Measurements from ENCODE around the gene HIBCH. TPM values are rescaled to one million over a fixed set of nuclear protein-coding genes. Genes with fewer than 3 reads are reported as not detected.
A peak's percentile ranks its signal among the peaks of the same experiment; 100 is the strongest.

HIBCH gene
- polyA plus RNA-seq, 1 of the 3 experiments (the other 2 are of a cell fraction) = 8.4 TPM

DNA sequence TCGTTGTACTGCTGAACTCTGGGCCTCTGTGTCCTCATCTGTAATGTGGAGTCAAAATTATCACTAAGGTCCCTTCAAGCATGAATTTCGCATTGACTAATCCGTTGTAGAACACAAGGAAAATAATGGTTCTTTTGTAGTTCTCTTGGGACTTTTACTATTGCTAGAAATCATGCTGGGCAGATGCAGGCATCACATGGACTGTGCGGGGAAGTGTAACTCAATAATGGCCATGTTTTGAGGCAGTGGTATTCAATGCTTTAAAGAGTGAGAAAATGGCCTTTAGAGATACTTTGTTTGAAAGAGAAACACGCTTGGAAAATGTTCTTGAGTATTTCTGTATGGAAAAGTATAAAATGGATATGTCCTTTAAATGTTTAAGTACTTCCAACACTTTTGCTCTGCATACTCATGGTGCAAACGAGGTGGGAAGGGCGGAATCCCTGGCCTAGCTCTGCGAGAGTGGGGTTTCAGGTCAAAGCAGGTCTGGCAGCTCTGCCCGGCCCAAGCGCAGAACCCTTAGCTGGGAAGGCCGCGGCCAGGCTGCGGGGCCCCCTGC, 139.8 kb downstream of the HIBCH start:
- H3K9ac ChIP-seq = no peak overlapping the region
- H3F3A ChIP-seq (replicated peaks; ENCODE audit: insufficient read depth) = peaks cover 14% of the 10 kb centered on the region
- no peaks in the 10 kb centered on the region for H3K9me2 ChIP-seq
- ChIA-PET CTCF (interaction anchor here (0.8 to 3.2 kb wide), 18 partner anchors 9 to 418 kb away, joined by 3 to 25 read pairs (median 4); partner anchors contain the start of gene OSGEPL1), POLR2A (interaction anchor here (1.0 kb wide), 1 partner anchor 26 kb away, joined by 3 read pairs; no protein-coding TSS in a partner anchor)
- peaks cover 0 to 12% of the 10 kb centered on the region in 2 experiments; a peak in 2 of 4 replicates for H3K4me1 ChIP-seq (ENCODE audit: control insufficient read depth in 1 of 2, insufficient read depth in 2 of 2, low read depth in 1 of 2, low read length in 1 of 2)
- TF ChIP-seq TCF12 (IDR thresholded peaks at IDR 0.05) (no peak), RAD21 (IDR thresholded peaks at IDR 0.05; ENCODE audit: low read length) (peak; percentile 38), SMC3 (IDR thresholded peaks at IDR 0.05; ENCODE audit: low read depth, low read length) (peak; percentile 28; the same call in 1 of the 2 replicates), NFIC (IDR thresholded peaks at IDR 0.05; ENCODE audit: borderline replicate concordance) (no peak)
- TF ChIP-seq, protein P1, sequence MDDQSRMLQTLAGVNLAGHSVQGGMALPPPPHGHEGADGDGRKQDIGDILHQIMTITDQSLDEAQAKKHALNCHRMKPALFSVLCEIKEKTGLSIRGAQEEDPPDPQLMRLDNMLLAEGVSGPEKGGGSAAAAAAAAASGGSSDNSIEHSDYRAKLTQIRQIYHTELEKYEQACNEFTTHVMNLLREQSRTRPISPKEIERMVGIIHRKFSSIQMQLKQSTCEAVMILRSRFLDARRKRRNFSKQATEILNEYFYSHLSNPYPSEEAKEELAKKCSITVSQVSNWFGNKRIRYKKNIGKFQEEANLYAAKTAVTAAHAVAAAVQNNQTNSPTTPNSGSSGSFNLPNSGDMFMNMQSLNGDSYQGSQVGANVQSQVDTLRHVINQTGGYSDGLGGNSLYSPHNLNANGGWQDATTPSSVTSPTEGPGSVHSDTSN (IDR thresholded peaks at IDR 0.05) = no peak
- 94% methylated on average over 7 of the region's 13 CpGs for WGBS (ENCODE audit: low lambda C conversion rate)
- H3K4me3 ChIP-seq (ENCODE audit: low read depth in 2 of 2, low read length in 1 of 2) = peak overlapping the region; percentile 62 to 66
- H3K4me2 ChIP-seq = peak overlapping the region; percentile 93
- no peaks in the 10 kb centered on the region for H3K79me2 ChIP-seq (ENCODE audit: insufficient read depth)
- H4K20me1 ChIP-seq (ENCODE audit: insufficient read depth) = no peaks in the 10 kb centered on the region
- no peak overlapping the region for H3K27ac ChIP-seq (ENCODE audit: low read depth in 2 of 2, low read length in 1 of 2)
- peak; percentile 10 for DNase-seq
- H2AFZ ChIP-seq (ENCODE audit: low read depth) = peak overlapping the region; percentile 89
- no peaks in the 10 kb centered on the region for H3K36me3 ChIP-seq (replicated peaks in 1 of 2; ENCODE audit: control insufficient read depth in 1 of 2, insufficient read depth in 2 of 2, low read length in 1 of 2)
- H3K9me3 ChIP-seq = no peaks in the 10 kb centered on the region
- no peaks in the 10 kb centered on the region for H3K27me3 ChIP-seq (ENCODE audit: insufficient read depth)

DNA sequence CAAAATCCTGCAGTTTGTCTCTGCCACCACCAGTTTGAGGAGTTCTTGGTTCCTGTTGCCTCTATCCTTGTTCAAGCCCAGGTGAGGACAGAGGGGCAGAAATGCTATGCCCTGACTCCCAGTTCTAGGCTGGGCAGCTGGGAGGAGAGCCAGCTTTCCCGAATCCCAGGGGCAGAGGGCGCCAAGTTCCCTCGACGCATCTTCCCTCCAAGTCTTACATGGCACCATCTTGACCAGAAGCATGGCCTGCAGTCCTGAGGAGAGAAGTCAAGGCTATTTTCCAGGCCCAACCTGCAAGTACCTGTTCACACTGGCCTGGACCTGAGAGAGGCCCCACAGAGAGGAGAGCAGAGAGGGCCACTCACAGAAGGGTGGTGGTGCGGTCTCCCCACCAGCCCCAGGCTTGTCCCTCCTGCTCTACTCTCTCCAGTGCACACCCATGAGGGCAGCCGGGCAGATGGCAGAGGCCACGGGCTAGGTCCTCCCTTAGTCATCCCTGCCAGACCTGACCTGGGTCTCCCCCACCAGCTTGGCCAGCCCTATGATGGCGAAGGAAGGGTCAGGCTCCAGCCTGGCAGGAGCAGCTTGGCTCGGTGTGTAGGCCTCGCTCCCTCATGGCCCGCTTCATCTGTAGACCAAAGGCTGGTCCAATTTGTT, 141.4 kb downstream of the HIBCH start:
- Histone ChIP-seq H3K27me3 (ENCODE audit: insufficient read depth) (no peaks in the 10 kb centered on the region), H3K4me3 (ENCODE audit: low read depth in 2 of 2, low read length in 1 of 2) (no peak overlapping the region), H3K27ac (ENCODE audit: low read depth in 2 of 2, low read length in 1 of 2) (no peak overlapping the region), H2AFZ (ENCODE audit: low read depth) (no peak overlapping the region), H3K36me3 (replicated peaks in 1 of 2; ENCODE audit: control insufficient read depth in 1 of 2, insufficient read depth in 2 of 2, low read length in 1 of 2) (no peaks in the 10 kb centered on the region), H4K20me1 (ENCODE audit: insufficient read depth) (no peaks in the 10 kb centered on the region), H3K9me2 (no peaks in the 10 kb centered on the region), H3K79me2 (ENCODE audit: insufficient read depth) (no peaks in the 10 kb centered on the region), H3K9me3 (no peaks in the 10 kb centered on the region), H3K4me2 (no peak overlapping the region), H3F3A (replicated peaks; ENCODE audit: insufficient read depth) (peaks cover 4% of the 10 kb centered on the region), H3K9ac (no peak overlapping the region), H3K4me1 (ENCODE audit: control insufficient read depth in 1 of 2, insufficient read depth in 2 of 2, low read depth in 1 of 2, low read length in 1 of 2) (peaks cover 0 to 12% of the 10 kb centered on the region in 2 experiments; a peak in 2 of 4 replicates)
- DNase-seq = peak; percentile 5
- POLR2A ChIA-PET = no interaction called here
- WGBS (ENCODE audit: low lambda C conversion rate) = 96% methylated on average over 10 of the region's 11 CpGs
- CTCF ChIA-PET = interaction anchor here (1.8 to 2.5 kb wide), 2 partner anchors 9 to 89 kb away, joined by 4 to 6 read pairs; no protein-coding TSS in a partner anchor
- TF ChIP-seq, protein P2, sequence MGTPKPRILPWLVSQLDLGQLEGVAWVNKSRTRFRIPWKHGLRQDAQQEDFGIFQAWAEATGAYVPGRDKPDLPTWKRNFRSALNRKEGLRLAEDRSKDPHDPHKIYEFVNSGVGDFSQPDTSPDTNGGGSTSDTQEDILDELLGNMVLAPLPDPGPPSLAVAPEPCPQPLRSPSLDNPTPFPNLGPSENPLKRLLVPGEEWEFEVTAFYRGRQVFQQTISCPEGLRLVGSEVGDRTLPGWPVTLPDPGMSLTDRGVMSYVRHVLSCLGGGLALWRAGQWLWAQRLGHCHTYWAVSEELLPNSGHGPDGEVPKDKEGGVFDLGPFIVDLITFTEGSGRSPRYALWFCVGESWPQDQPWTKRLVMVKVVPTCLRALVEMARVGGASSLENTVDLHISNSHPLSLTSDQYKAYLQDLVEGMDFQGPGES (IDR thresholded peaks at IDR 0.05; ENCODE audit: low read depth, low read length) = no peak
- TF ChIP-seq CHD2 (IDR thresholded peaks at IDR 0.05; ENCODE audit: low read length, partially characterized antibody) (no peak), POLR2AphosphoS5 (IDR thresholded peaks at IDR 0.05; ENCODE audit: low read depth, low read length) (no peak), MEF2A (IDR thresholded peaks at IDR 0.05; ENCODE audit: borderline replicate concordance, low read depth) (no peak), FOXM1 (IDR thresholded peaks at IDR 0.05; ENCODE audit: low read depth) (no peak), JUND (IDR thresholded peaks at IDR 0.05) (no peak), MXI1 (IDR thresholded peaks at IDR 0.05; ENCODE audit: low read depth, low read length) (no peak), FOSL2 (IDR thresholded peaks at IDR 0.05; ENCODE audit: borderline replicate concordance, low read depth) (no peak), EZH2phosphoT487 (IDR thresholded peaks at IDR 0.05; ENCODE audit: borderline replicate concordance, low read depth) (no peak), RXRA (IDR thresholded peaks at IDR 0.05; ENCODE audit: borderline replicate concordance, low read depth) (no peak), ELF1 (IDR thresholded peaks at IDR 0.05) (no peak), GABPA (IDR thresholded peaks at IDR 0.05; ENCODE audit: low read depth) (no peak), RCOR1 (IDR thresholded peaks at IDR 0.05; ENCODE audit: low read length) (no peak), SMC3 (IDR thresholded peaks at IDR 0.05; ENCODE audit: low read depth, low read length) (no peak)
- TF ChIP-seq, protein P1 (IDR thresholded peaks at IDR 0.05) = no peak
- TF ChIP-seq, protein P3, sequence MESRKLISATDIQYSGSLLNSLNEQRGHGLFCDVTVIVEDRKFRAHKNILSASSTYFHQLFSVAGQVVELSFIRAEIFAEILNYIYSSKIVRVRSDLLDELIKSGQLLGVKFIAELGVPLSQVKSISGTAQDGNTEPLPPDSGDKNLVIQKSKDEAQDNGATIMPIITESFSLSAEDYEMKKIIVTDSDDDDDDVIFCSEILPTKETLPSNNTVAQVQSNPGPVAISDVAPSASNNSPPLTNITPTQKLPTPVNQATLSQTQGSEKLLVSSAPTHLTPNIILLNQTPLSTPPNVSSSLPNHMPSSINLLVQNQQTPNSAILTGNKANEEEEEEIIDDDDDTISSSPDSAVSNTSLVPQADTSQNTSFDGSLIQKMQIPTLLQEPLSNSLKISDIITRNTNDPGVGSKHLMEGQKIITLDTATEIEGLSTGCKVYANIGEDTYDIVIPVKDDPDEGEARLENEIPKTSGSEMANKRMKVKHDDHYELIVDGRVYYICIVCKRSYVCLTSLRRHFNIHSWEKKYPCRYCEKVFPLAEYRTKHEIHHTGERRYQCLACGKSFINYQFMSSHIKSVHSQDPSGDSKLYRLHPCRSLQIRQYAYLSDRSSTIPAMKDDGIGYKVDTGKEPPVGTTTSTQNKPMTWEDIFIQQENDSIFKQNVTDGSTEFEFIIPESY (IDR thresholded peaks at IDR 0.05; ENCODE audit: borderline replicate concordance, low read depth) = no peak
- TF ChIP-seq, protein P4, sequence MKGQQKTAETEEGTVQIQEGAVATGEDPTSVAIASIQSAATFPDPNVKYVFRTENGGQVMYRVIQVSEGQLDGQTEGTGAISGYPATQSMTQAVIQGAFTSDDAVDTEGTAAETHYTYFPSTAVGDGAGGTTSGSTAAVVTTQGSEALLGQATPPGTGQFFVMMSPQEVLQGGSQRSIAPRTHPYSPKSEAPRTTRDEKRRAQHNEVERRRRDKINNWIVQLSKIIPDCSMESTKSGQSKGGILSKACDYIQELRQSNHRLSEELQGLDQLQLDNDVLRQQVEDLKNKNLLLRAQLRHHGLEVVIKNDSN (IDR thresholded peaks at IDR 0.05; ENCODE audit: borderline replicate concordance, low read depth) = no peak

Measured in SK-N-SH (cell line).